Activated gamma-delta T cell treated with anti-CD3 and anti-CD28 coated beads, Interleukin-2, amount 50 U/mL, for 16 hours (primary cell): ENCODE measurements around the gene ASCL1.

Source experiments
- DNase-seq: peaks from one replicate; pipeline ENCODE4 v3.0.0-alpha.2; 2020; ENCODE audit warnings: low read depth

ASCL1 gene

GRCh38 chr12:102951841-102952240 is 5.6 kb upstream of the ASCL1 start:
- no peak for DNase-seq

GRCh38 chr12:102953221-102953620 is 4.3 kb upstream of the ASCL1 start:
- DNase-seq = no peak

- no peak for DNase-seq
Observed at GRCh38 chr12:102954134-102954533, 3.3 kb upstream of the ASCL1 start.

- no peak for DNase-seq
Observed at GRCh38 chr12:102955926-102956737, 1.3 kb upstream of the ASCL1 start.

GRCh38 chr12:102956738-102957327 is 641 bp upstream of the ASCL1 start:
- DNase-seq = no peak

- no peak for DNase-seq
Observed at GRCh38 chr12:102958073-102958829, 777 bp downstream of the ASCL1 start.

GRCh38 chr12:102958830-102959176 is 1.3 kb downstream of the ASCL1 start:
- no peak for DNase-seq

GRCh38 chr12:102959391-102959790 is 1.9 kb downstream of the ASCL1 start:
- no peak for DNase-seq

- no peak for DNase-seq
Observed at GRCh38 chr12:102960766-102961465, 3.4 kb downstream of the ASCL1 start.

GRCh38 chr12:102961466-102961855 is 4.0 kb downstream of the ASCL1 start:
- DNase-seq = no peak

- DNase-seq = no peak
Observed at GRCh38 chr12:102962532-102962931, 5.1 kb downstream of the ASCL1 start.

- no peak for DNase-seq
Observed at GRCh38 chr12:102962986-102963385, 5.5 kb downstream of the ASCL1 start.

- no peak for DNase-seq
Observed at GRCh38 chr12:102963796-102964195, 6.3 kb downstream of the ASCL1 start.

- DNase-seq = no peak
Observed at GRCh38 chr12:102964872-102965271, 7.4 kb downstream of the ASCL1 start.

GRCh38 chr12:102965281-102966155 is 8.0 kb downstream of the ASCL1 start:
- no peak for DNase-seq

- no peak for DNase-seq
Observed at GRCh38 chr12:102966200-102966863, 8.9 kb downstream of the ASCL1 start.

- DNase-seq = no peak
Observed at GRCh38 chr12:102970780-102971179, 13.3 kb downstream of the ASCL1 start.

GRCh38 chr12:102971227-102971626 is 13.8 kb downstream of the ASCL1 start:
- no peak for DNase-seq

- no peak for DNase-seq
Observed at GRCh38 chr12:102973583-102973982, 16.1 kb downstream of the ASCL1 start.

- no peak for DNase-seq
Observed at GRCh38 chr12:102976609-102977280, 19.3 kb downstream of the ASCL1 start.
